DMS153 treated with DMSO at 0.1 percent for 48 hours (cell line): Measurements from ENCODE around the gene ZNF615.
"Not testable (repeated sequence)": the region's sequence is repeated elsewhere in the genome, so short reads cannot be mapped to it uniquely, and the experiment has no call there.

Experiments
- DNase-seq: peaks from one replicate; lab custom pipeline; 2025; ENCODE audit not compliant: unreplicated experiment; lab: John Stamatoyannopoulos, UW

Gene ZNF615

DNA sequence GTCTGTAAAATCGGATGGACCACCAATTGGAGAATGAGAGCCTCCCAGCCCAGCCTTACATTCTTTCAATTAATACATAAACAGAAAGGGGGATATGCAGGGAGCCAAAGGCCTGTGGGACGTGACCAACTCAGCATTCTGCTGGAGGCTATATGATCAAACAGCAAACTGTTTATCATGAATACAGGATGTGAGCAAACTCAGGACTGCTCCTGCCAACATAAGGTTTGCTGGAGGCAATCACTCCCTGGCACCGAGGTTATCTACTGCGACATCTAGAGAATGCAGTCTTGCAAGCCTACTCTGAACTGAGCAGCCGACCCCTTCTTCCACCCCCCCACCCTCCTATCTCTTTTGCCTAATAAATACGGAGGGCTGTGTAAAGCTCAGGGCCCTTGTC is 27.1 kb downstream of the ZNF615 start:
- DNase-seq, result not testable (repeated sequence)

DNA sequence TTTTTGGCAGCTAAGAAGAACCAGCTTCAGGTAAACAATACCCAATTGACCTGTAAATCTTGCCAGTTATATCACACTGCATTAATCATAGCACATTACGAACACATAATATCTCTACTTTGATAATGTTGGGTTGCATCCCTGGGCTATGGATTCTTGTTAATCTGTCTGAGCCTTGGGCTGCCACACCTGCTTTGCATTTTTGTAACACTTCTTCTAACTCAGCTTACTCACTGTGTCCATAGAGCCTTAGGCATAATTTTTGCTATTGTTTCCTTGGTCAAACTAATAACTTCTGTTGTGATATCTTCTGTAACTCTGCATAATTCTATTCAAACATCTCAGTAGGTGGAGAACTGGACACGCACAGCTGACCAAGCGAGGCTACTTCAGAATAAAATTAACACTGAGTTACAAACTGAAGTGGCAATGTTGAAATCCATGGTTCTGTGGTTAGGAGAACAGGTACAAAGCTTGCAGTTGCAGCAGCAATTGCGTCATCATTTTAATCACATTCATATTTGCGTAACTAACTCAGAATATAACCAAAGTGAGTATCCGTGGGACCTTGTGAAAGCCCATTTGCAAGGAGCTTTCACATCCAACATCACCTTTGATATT is 27.8 kb downstream of the ZNF615 start:
- DNase-seq, result no peak

DNA sequence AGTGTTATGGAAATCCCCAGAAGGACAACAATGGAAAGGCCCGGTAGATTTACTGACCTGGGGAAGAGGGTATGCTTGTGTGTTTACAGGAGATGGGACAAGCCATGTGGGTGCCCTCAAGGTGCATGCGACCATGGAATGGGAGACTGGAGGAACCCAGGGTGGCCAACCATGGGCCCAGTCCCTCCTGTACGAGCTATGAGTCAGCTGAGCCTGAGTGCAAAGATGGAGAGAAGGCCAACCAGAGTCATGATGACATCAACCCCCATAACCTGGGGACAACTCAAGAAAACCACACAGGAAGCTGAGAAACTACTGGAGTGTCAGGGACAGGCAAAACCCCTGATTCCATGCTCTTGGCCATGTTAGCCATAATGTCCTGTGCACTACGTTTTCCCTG is 29.1 kb downstream of the ZNF615 start:
- no peak for DNase-seq

DNA sequence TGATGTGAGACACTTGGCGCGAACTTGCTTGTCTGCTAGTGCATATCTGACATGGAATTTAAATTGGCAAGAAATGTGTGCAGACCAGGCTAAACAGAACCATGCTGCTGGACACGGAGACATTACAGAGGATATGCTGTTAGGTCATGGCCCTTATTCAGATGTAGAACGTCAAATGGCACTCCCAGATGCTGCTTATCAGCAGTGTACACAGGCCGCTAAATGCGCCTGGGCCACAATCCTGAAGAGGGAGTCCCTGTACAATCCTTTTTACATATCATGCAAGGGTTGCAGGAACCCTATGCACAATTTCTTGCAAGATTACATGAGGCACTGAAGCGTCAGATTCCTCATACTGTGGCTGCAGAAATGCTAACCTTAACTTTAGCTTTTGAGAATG is 30.7 kb downstream of the ZNF615 start:
- DNase-seq, result no peak

GRCh38 chr19:51976852-51977251 is 31.2 kb downstream of the ZNF615 start:
- DNase-seq, result no peak

DNA sequence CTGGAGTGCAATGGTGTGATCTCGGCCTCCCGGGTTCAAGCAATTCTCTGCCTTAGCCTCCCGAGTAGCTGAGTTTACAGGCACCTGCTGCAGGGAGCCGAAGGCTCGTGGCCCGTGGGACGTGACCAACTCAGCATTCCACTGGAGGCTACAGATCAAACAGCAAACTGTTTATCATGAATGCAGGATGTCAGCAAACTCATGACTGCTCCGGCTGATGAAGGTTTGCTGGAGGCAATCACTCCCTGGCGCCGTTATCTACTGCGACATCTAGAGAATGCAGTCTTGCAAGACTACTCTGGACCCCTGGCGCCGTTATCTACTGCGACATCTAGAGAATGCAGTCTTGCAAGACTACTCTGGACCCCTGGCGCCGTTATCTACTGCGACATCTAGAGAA is 32.2 kb downstream of the ZNF615 start:
- DNase-seq, result not testable (repeated sequence)

DNA sequence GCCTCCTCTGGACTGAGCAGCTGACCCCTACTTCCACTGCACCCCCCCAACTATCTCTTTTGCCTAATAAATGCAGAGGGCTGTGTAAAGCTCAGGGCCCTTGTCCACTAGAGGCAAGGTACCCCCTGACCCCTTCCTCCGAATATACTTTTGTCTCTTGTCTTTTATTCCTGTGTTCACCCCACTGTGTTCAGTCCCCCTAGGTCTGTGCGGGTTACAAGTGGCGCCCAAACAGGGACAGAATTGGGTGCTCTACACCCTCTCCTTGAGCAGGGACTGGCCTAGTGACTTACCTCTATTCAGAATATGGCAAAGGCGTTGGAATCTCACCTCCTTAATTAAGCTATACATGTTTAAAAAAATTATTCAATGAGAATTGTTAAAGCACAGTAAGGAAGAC is 36.4 kb downstream of the ZNF615 start:
- no peak for DNase-seq

DNA sequence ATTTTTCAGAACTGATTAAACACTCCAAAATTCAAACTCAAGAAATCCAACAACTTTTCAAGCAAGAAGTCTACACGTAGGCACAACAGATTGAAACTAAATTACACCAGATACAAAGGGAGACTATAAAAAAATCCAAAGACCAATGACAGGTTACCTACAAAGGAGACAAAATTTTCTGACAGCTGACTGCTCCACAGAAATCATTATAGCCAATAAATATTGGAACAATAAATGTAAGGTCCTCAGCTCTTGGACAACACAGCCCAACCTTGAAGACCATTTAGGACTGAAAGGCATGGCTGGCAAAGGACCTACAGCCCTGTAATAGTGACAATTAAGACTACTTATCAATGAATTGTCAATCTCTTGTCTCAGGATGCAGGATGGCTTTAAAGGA is 37.3 kb downstream of the ZNF615 start:
- DNase-seq, result no peak

- no peak for DNase-seq
Observed at GRCh38 chr19:51965583-51965982, 42.4 kb downstream of the ZNF615 start.

GRCh38 chr19:51960621-51961233 is 47.3 kb downstream of the ZNF615 start:
- not testable (repeated sequence) for DNase-seq

- no peak for DNase-seq
Observed at GRCh38 chr19:51959791-51960190, 48.2 kb downstream of the ZNF615 start.

DNA sequence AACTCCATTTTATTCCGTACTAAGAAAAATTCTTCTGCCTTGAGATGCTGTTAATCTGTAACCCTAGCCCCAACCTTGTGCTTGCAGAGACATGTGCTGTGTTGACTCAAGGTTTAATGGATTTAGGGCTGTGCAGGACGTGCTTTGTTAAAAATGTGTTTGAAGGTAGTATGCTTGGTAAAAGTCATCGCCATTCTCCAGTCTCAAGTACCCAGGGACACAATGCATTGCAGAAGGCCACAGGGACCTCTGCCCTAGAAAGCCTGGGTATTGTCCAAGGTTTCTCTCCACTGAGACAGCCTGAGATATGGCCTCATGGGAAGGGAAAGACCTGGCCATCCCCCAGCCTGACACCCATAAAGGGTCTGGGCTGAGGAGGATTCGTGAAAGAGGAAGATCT is 50.2 kb downstream of the ZNF615 start:
- DNase-seq, result not testable (repeated sequence)

DNA sequence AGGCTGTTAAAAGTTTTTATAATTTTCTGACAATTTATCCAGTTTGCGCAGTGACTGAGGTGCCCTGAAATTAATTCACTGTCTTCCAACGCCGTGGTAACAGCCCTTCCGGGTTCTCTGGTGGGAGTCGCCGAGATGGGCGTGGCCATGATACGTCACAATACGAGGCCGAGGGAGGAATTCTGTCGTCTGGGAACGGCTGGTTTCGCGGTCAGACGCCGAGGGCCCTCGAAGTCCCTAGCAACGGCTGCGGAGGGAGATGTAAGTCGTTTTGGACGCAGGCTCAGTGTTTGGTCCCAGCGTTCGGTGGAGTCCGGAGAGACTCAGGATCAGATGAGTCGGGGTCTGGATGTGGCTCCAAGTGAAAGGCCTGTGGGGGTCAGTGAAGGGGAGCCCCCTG is 59.0 kb downstream of the ZNF615 start:
- DNase-seq, result no peak

- no peak for DNase-seq
Observed at GRCh38 chr19:51946602-51947001, 61.4 kb downstream of the ZNF615 start.

GRCh38 chr19:51944798-51945552 is 63.0 kb downstream of the ZNF615 start:
- no peak for DNase-seq
